Fibroblast of the aortic adventitia (primary cell): ENCODE data around the gene CD164. TPM values are rescaled to one million over a fixed set of nuclear protein-coding genes. Genes with fewer than 3 reads are reported as not detected.
A peak's percentile ranks its signal among the peaks of the same experiment; 100 is the strongest.

Experiments used
- DNase-seq: peaks from one replicate; pipeline ENCODE4 v3.0.0-alpha.2; 2010; ENCODE audit warnings: low read depth
- H3K4me3 ChIP-seq: 2 replicates; pipeline ENCODE4 v1.5.1; 2011; ENCODE audit warnings: low read depth, mild to moderate bottlenecking, control low read depth, low read length, moderate library complexity
- total RNA-seq: library from RNA; depleted of rRNA; stranded (reverse); fragments of >200 nt; gene quantifications from 2 replicates; pipeline ENCODE4 v1.2.3, GENCODE V29; 2012; ENCODE audit warnings: low replicate concordance
- TF ChIP-seq, protein P1 (sequence below): IDR thresholded peaks from 2 replicates; pipeline ENCODE4 v1.5.1; 2011; ENCODE audit warnings: mild to moderate bottlenecking, low read length, control low read depth, inconsistent platforms; ENCODE audit not compliant: insufficient read depth

CD164 gene
- total RNA-seq, 1 donor = 287 TPM

DNA sequence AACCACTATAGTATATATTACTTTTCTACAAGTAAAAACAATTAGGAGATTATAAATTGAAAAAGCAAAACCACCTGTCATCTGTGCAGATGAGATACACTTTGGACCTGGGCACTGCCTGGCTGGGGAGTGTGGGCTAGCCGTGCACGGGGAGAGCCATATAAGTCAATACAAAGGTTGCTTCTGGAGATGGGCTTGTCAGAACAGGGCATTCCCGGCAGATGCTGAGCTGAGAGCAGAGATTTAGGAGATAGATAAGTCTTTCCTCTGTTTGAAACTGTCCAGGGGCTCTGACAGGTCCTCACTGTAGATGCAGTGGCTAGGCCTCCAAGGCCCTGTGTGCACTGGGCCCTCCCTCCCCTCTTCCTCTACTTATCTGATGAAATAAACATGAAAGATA is 34.5 kb downstream of the CD164 start:
- DNase-seq = no peak
- H3K4me3 ChIP-seq = no peak overlapping the region
- TF ChIP-seq, protein P1, sequence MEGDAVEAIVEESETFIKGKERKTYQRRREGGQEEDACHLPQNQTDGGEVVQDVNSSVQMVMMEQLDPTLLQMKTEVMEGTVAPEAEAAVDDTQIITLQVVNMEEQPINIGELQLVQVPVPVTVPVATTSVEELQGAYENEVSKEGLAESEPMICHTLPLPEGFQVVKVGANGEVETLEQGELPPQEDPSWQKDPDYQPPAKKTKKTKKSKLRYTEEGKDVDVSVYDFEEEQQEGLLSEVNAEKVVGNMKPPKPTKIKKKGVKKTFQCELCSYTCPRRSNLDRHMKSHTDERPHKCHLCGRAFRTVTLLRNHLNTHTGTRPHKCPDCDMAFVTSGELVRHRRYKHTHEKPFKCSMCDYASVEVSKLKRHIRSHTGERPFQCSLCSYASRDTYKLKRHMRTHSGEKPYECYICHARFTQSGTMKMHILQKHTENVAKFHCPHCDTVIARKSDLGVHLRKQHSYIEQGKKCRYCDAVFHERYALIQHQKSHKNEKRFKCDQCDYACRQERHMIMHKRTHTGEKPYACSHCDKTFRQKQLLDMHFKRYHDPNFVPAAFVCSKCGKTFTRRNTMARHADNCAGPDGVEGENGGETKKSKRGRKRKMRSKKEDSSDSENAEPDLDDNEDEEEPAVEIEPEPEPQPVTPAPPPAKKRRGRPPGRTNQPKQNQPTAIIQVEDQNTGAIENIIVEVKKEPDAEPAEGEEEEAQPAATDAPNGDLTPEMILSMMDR = no peak

DNA sequence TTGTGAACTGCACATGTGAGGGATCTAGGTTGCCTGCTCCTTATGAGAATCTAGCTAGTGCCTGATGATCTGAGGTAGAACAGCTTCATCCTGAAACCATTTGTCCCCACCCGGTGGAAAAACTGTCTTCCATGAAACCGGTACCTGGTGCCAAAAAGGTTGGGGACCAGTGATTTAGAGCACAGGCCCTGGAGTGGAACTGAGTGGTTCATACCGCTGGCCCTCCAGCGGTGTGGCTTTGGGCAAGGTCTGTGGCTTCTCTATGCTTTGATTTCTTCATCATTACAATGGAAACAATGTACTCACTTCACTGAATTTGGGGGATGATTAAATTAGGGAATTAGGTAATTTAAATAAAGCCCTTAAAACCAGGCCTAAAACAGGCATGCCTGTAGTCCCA is 36.3 kb downstream of the CD164 start:
- DNase-seq = no peak
- TF ChIP-seq, protein P1 = no peak
- H3K4me3 ChIP-seq = no peak overlapping the region

DNA sequence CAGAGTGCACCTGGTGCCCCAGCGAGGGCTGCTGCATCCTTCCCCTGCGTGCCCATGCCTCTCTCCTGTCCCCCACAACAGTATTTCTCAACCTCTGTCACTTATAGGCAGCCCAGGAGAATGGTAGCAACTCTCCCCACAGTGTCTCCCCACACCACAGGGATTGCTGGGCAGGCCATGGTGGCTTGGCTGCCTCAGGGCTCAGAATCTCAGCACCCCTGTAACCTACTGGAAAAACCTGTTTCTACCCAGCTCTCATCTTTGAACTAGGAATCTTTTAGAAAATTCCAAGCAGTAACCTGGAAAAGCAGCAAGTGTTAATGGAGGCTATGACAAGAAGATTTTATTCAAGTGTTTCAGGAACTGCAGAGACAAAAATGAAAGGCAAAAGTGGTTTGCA is 38.0 kb downstream of the CD164 start:
- no peak for DNase-seq
- no peak overlapping the region for H3K4me3 ChIP-seq
- TF ChIP-seq, protein P1 = no peak

DNA sequence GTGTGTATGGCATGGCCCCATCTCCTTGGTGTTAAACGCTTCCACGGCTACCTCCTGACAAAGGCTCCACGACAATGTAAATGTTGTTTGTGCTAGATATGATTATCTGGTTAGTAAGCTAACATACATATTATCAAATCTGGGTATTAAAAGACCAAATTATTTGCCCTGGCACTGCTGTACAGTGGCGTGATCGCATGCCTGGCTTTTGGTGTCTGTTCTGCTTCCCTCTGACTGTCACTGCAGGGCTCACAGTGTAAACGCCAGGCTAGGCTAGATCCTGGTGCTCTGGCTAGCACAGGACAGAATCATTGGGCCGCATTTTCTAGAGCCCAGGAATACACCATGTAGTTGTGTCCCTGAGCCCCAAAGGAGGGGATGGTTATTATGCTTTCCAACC is 38.7 kb downstream of the CD164 start:
- DNase-seq = no peak
- TF ChIP-seq, protein P1 = no peak
- no peak overlapping the region for H3K4me3 ChIP-seq

DNA sequence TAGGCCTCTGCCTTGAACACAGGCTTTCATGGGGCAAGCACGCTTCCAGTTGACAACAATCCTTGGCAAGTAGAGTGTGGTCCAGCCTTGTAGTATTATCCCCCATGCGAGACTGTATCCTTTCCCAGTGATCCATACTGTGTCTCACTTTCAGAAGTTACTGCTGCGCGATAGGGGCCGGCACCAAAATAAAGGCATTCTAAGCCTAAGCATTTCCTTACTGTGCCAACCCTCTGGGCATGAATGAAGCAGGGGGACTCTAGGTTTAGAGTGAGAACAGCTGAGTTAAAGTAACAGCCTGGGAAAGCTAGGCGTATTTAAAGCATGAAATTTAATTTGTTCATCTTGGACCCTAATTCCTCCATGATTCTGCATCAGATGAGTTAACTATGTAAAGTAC is 39.4 kb downstream of the CD164 start:
- TF ChIP-seq, protein P1 = no peak
- no peak for DNase-seq
- H3K4me3 ChIP-seq = no peak overlapping the region

DNA sequence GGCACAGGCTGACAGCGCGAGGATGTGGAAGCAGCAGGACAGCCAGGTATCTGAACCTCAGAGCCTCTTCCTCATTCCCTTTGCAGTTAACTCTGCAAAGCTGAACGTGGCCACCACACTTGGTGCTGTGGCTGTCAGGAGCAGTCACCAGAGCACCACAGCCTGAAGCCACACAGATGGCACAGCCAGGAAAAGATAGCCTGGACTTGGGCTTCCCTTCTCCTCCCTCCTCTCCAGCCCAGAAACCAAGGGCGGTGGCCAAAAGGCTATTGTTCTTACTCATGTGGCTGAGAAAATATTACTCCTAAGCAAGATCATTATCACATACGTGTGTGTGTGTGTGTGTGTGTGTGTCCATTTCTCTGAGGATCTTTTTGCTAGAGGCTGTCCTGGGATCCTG is 39.8 kb downstream of the CD164 start:
- DNase-seq = peak; percentile 42
- no peak overlapping the region for H3K4me3 ChIP-seq
- TF ChIP-seq, protein P1 = no peak

DNA sequence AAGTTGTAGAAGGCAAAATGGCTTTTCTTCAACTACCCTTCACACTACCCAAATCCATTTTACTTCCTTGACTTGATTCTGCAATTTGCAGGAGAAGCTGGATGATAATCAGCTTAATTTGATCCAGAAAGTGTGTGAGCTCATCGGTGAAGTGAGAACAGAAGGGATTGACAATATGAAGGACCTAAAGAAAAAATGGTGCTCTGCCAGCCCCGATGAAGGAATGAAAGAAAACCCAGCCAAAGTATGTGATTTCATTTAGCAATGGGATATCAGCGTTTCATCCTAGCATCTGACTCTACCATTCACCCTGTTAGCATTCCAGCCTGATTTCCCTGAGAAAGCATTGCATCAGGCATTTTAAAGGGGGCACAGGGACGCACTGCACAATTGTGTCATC is 41.5 kb downstream of the CD164 start:
- H3K4me3 ChIP-seq = no peak overlapping the region
- peak; percentile 47 for DNase-seq
- TF ChIP-seq, protein P1 = no peak
